Adrenal gland (tissue), 12 donors: ENCODE data around the gene NUTF2. TPM values are rescaled to one million over a fixed set of nuclear protein-coding genes. Genes with fewer than 3 reads are reported as not detected.

ENCODE experiments used
- DNase-seq, 7 donors: peaks; one replicate each; pipeline ENCODE4 v3.0.0-alpha.2; 2019 to 2020
- H3K27ac ChIP-seq, 5 donors: fragments of 200-600 bp; sonication (generic) in 4 of 5; 1 replicate in 3 of 5; 2 replicates in 2 of 5; pipeline versions ENCODE4 v1.5.1 to v1.8.0; 2016 to 2020; ENCODE audit warnings: mild to moderate bottlenecking in 1 of 5
- H3K27me3 ChIP-seq: fragments of 200-600 bp; 2 replicates; pipeline ENCODE4 v1.8.0; 2021
- H3K36me3 ChIP-seq, 2 donors: fragments of 200-600 bp; replicated peaks in 1 of 2; 1 replicate in 1 of 2; 2 replicates in 1 of 2; pipeline versions ENCODE4 v1.5.1 to v1.8.0; 2018 to 2022
- H3K4me1 ChIP-seq, 2 donors: fragments of 200-600 bp; replicated peaks in 1 of 2; 1 replicate in 1 of 2; 2 replicates in 1 of 2; pipeline versions ENCODE4 v1.5.1 to v1.8.0; 2018 to 2021
- H3K4me3 ChIP-seq, 4 donors: fragments of 200-600 bp; sonication (generic) in 3 of 4; one replicate each; pipeline ENCODE4 v1.5.1; 2016 to 2018
- H3K9me3 ChIP-seq, 3 donors: fragments of 200-600 bp; sonication (generic) in 1 of 3; replicated peaks in 1 of 3; 1 replicate in 2 of 3; 2 replicates in 1 of 3; pipeline versions ENCODE4 v1.5.1 to v1.8.0; 2016 to 2021
- POLR2A ChIP-seq, 2 donors: fragments of 450-650 bp; IDR thresholded peaks; one replicate each; pipeline ENCODE4 v1.6.1; 2017; ENCODE audit warnings: antibody characterized with exemption in 2 of 2, mild to moderate bottlenecking in 2 of 2, moderate library complexity in 1 of 2
- WGBS, 4 donors: extraction: QIAGEN DNeasy Blood & Tissue Kit in 2 of 4; methylation state at CpG; one replicate each; pipeline versions ENCODE4 v1.1.5 to v1.1.7; 2013 to 2017; 5-methylcytosine and 5-hydroxymethylcytosine counted together
- intact Hi-C, 2 donors: fragments of 100-400 bp; cut with DNase I; formaldehyde crosslinking; loops; one replicate each; pipeline versions ENCODE4 v1.14.1 to v1.15.0; 2022 to 2023
- polyA plus RNA-seq, 3 donors: library from polyadenylated mRNA; stranded (reverse); fragments of 200-250 nt in 2 of 3; fragments of 350-450 nt in 1 of 3; fragmentation: Illumina TruSeq in 1 of 3; extraction: RNeasy Lipid Tissue Mini Kit (QIAGEN cat#74804) in 1 of 3; gene quantifications; one replicate each; pipeline ENCODE4 v1.2.3, GENCODE V29; 2013 to 2014
- total RNA-seq, 9 donors: library from RNA; depleted of rRNA in 4 of 9; stranded (reverse); fragments of >200 nt in 4 of 9; fragments of 120-200 nt in 1 of 9; fragmentation: NEBNext Ultra II Directional in 1 of 9; extraction: Animal tissue kit (Norgen Biotek cat#: 25700) in 1 of 9; gene quantifications; one replicate each; pipeline versions ENCODE4 v1.1.0 to v1.2.4, GENCODE V29; 2013 to 2023
- TF ChIP-seq, protein P1 (sequence below), 6 experiments: fragments of 450-650 bp in 4 of 6; fragments of 200-600 bp in 2 of 6; sonication (generic) in 1 of 6; IDR thresholded peaks; 1 replicate in 5 of 6; 2 replicates in 1 of 6; pipeline versions ENCODE4 v1.5.1 to v1.8.0; 2016 to 2021; ENCODE audit warnings: antibody characterized with exemption in 6 of 6, mild to moderate bottlenecking in 2 of 6, moderate library complexity in 1 of 6
- donor health status: healthy with polysubstance abuse.
- donor health status: Bipolar disorder and iron deficiency.
- donor health status: DM: yes; HTN: yes; CAD: no.
- donor health status: DM: no; HTN: no; CAD: no.
- donor health status: DM: no; HTN: no; CAD: no.
- donor health status: DM: yes; HTN: yes; CAD: no.

The NUTF2 gene
- total and polyA plus RNA-seq, 12 donors, result 30.0 to 201 (median 87.1) TPM

DNA sequence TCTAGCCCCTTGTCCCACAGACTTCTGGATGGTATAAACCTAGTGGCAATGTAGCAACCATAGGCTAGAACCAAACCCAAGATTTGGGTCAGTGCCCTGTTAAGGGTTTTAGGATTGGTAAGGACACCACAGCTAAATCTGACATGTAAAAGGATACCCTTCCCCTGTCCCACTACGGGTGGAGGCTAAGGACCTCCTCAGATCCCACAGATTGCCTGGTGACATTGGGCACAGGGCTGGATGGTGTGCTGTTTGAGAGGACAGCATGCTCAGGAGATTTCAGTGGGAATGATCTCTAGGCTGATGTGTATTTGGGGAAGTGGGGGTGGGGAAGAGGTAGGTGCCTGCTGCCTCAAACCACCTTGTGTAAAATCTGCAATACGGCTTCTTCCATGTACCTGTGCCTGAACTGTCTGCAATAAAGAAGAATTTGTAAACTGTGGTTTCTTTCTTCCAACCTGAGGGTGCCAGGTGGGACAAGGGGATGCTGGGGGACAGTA is 25.4 kb downstream of the NUTF2 start:
- intact Hi-C loops, result no loop called here
- H3K36me3 ChIP-seq, result peaks cover 0 to 45% of the 10 kb centered on the region in 2 donors

DNA sequence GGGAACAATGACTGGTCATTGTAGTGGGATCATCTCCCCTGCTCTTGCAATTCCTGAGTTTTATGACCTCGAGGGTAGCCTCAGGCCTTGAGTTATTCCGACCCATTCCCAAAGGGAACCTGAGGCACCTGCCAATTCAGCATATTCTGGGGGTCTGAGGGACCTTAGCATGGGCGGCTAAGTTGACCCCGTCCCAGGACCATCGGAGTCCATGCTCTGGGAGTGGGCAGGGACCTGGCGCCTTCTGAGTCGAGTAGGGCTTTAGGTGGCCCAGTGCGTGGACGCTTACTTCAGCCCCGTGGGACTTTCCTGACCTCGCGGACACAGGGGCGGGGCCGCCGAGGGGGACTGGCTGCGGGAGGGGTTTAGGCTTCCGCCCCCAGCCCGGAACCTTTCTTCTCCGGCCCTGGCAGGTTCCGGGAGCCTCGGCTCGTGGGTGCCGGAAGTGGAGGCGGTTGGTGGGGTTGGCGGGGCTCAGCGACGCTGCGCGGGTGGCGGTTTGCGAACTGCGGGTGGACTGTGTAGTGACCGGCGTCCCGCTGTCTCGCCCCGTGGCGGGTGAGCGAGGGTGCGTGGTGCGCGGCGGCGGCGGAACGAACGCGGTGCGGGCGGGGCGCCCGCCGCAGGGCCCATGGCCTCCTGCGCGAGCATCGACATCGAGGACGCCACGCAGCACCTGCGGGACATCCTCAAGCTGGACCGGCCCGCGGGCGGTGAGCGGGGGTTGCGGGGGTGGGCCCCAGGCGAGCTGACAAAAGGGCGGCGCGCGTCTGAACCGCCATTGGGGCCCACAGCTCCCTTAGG is 26.1 kb downstream of the NUTF2 start, which contains the start of gene EDC4:
EDC4 (plus strand) TSS at position 422 of the 804 bp plus-strand sequence; CDS start at position 632, 210 bp downstream.
- no peaks in the 10 kb centered on the region for H3K27me3 ChIP-seq
- peak within 1 kb of the TSS in 4 of 5 donors; percentile 58 to 83 (median 71) for H3K27ac ChIP-seq
- H3K9me3 ChIP-seq, result no peaks in the 10 kb centered on the region
- H3K4me3 ChIP-seq, result peak within 1 kb of the TSS; percentile 25 to 97 (median 65)
- 0 to 3% (median 2%) methylated on average over 1 to 72 of the region's 72 CpGs for WGBS, 4 donors
- DNase-seq, result peak; percentile 83 to 91 (median 86)
- intact Hi-C loops, result no loop called here
- peak; percentile 47 to 52 for TF ChIP-seq POLR2A (IDR thresholded peaks at IDR 0.05)
- TF ChIP-seq, protein P1, sequence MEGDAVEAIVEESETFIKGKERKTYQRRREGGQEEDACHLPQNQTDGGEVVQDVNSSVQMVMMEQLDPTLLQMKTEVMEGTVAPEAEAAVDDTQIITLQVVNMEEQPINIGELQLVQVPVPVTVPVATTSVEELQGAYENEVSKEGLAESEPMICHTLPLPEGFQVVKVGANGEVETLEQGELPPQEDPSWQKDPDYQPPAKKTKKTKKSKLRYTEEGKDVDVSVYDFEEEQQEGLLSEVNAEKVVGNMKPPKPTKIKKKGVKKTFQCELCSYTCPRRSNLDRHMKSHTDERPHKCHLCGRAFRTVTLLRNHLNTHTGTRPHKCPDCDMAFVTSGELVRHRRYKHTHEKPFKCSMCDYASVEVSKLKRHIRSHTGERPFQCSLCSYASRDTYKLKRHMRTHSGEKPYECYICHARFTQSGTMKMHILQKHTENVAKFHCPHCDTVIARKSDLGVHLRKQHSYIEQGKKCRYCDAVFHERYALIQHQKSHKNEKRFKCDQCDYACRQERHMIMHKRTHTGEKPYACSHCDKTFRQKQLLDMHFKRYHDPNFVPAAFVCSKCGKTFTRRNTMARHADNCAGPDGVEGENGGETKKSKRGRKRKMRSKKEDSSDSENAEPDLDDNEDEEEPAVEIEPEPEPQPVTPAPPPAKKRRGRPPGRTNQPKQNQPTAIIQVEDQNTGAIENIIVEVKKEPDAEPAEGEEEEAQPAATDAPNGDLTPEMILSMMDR (IDR thresholded peaks at IDR 0.05), result no peak
- H3K4me1 ChIP-seq, result peaks cover 10 to 18% of the 10 kb centered on the region in 2 donors
- peaks cover 0 to 46% of the 10 kb centered on the region in 2 donors for H3K36me3 ChIP-seq

More for the DNA sequence above, 25.4 kb downstream of the NUTF2 start:
- TF ChIP-seq POLR2A (IDR thresholded peaks at IDR 0.05), result no peak
- TF ChIP-seq, protein P1 (IDR thresholded peaks at IDR 0.05), result no peak
- Histone ChIP-seq H3K9me3 (no peaks in the 10 kb centered on the region), H3K27ac (peak overlapping the region in 4 of 5 donors; percentile 58 to 83 (median 71)), H3K4me3 (peak overlapping the region in 1 of 4 donors; percentile 97), H3K27me3 (no peaks in the 10 kb centered on the region), H3K4me1 (peaks cover 10 to 18% of the 10 kb centered on the region in 2 donors)
- no peak for DNase-seq
- 60 to 72% (median 65%) methylated on average over 2 of the region's 2 CpGs for WGBS, 4 donors

DNA sequence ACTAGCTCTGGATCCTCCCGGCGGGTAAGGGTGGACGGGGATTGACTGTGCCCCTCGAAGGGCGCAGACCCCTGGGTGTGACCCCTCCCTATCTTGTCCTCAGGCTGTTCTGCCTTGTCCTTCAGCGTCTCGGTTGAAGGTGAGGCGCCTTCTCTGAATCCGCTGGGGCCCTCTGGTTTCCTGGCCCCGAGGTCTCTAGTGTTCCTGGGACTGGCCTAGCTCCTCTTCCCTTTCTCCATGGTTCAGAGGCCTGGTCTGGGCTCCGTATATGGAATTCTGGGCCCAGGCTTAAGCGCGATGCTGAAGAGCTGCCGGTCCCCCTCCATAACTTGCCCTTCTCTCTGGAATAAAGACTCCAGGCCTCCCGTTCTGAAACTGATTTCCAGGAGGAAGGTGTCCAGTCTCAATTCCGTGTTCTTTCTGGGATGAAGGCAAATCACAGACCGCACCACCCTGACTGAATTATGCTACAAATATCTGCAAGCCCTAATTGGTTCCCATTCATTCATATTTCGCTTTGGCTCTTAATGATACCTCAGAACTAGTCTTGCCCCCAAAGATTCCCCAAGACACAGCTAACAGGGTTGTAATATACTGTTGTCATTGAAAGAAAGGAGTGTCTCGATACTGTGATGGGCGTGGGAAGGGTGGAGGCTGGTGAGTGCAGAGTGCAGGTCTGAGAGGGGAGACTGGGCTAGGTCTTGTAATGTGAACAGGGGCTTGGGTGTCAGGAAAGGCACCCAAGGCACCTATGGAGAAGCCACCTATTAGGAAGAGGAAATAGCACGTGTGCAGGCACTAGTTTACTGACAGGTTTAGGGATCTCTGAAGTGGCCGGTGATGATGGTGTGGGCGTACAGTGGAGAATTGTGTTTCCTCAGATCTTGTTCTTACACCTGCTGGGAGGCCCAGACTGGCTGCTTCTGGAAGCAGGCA is 27.0 kb downstream of the NUTF2 start:
- intact Hi-C loops, result no loop called here

More for the DNA sequence above, 27.0 kb downstream of the NUTF2 start:
- Histone ChIP-seq H3K36me3 (peaks cover 0 to 46% of the 10 kb centered on the region in 2 donors), H3K9me3 (no peaks in the 10 kb centered on the region), H3K4me3 (peak overlapping the region; percentile 25 to 97 (median 65)), H3K4me1 (peaks cover 10 to 18% of the 10 kb centered on the region in 2 donors), H3K27me3 (no peaks in the 10 kb centered on the region), H3K27ac (peak overlapping the region in 4 of 5 donors; percentile 58 to 83 (median 71))
- WGBS, 4 donors, result 14 to 20% (median 15%) methylated on average over 14 to 23 of the region's 23 CpGs
- TF ChIP-seq POLR2A (IDR thresholded peaks at IDR 0.05), result no peak
- TF ChIP-seq, protein P1 (IDR thresholded peaks at IDR 0.05), result no peak
- peak in 1 of 7 donors; percentile 18 for DNase-seq
